Right atrium auricular region (tissue), 2 donors: ENCODE data around the gene XRCC6. TPM values are rescaled to one million over a fixed set of nuclear protein-coding genes. Genes with fewer than 3 reads are reported as not detected.
"Not testable (repeated sequence)": the region's sequence is repeated elsewhere in the genome, so short reads cannot be mapped to it uniquely, and the experiment has no call there.

ENCODE experiments used
- DNase-seq: peaks from one replicate; pipeline ENCODE4 v3.0.0-alpha.2; 2019; ENCODE audit warnings: low spot score
- H3K27ac ChIP-seq, 2 donors: fragments of 200-600 bp; sonication (generic); 1 replicate in 1 of 2; 2 replicates in 1 of 2; pipeline ENCODE4 v1.5.1; 2016 to 2019
- H3K27me3 ChIP-seq, 2 donors: fragments of 200-600 bp; sonication (generic); one replicate each; pipeline versions ENCODE4 v1.5.1 to v1.6.0; 2017 to 2019
- H3K36me3 ChIP-seq: fragments of 200-600 bp; sonication (generic); one replicate; pipeline ENCODE4 v1.5.1; 2016
- H3K4me1 ChIP-seq, 2 donors: fragments of 200-600 bp; sonication (generic); one replicate each; pipeline versions ENCODE4 v1.5.1 to v1.6.0; 2017 to 2019
- H3K4me3 ChIP-seq, 2 donors: fragments of 200-600 bp; sonication (generic); 1 replicate in 1 of 2; 2 replicates in 1 of 2; pipeline ENCODE4 v1.5.1; 2017 to 2019; ENCODE audit warnings: mild to moderate bottlenecking in 1 of 2, moderate library complexity in 1 of 2
- H3K9me3 ChIP-seq, 2 donors: fragments of 200-600 bp; sonication (generic); one replicate each; pipeline ENCODE4 v1.5.1; 2019
- total RNA-seq, 2 donors: library from RNA; depleted of rRNA; stranded (reverse); fragments of >200 nt; gene quantifications; one replicate each; pipeline ENCODE4 v1.1.0, GENCODE V29; 2016
- TF ChIP-seq, protein P1 (sequence below), 2 donors: fragments of 200-600 bp; sonication (generic); IDR thresholded peaks; one replicate each; pipeline ENCODE4 v1.5.1; 2019; ENCODE audit warnings: antibody characterized with exemption in 2 of 2

The XRCC6 gene
- total RNA-seq, 2 donors from 2014 or later, result 161 to 174 TPM

DNA sequence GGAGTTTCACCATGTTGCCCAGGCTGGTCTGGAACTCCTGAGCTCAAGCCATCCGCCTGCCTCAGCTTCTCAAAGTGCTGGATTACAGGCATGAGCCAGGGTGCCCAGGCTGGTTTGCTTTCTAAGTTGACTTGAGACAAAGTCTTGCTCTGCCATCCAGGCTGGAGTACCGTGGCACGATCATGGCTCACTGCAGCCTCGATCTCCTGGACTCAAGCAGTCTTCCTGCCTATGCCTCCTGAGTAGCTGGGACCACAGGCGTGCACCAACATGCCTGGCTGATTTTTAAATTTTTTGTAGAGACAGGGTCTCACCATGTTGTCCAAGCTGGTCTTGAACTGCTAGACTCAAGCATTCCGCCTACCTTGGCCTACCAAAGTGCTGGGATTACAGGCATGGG lies 36.6 kb downstream of the XRCC6 start:
- TF ChIP-seq, protein P1, sequence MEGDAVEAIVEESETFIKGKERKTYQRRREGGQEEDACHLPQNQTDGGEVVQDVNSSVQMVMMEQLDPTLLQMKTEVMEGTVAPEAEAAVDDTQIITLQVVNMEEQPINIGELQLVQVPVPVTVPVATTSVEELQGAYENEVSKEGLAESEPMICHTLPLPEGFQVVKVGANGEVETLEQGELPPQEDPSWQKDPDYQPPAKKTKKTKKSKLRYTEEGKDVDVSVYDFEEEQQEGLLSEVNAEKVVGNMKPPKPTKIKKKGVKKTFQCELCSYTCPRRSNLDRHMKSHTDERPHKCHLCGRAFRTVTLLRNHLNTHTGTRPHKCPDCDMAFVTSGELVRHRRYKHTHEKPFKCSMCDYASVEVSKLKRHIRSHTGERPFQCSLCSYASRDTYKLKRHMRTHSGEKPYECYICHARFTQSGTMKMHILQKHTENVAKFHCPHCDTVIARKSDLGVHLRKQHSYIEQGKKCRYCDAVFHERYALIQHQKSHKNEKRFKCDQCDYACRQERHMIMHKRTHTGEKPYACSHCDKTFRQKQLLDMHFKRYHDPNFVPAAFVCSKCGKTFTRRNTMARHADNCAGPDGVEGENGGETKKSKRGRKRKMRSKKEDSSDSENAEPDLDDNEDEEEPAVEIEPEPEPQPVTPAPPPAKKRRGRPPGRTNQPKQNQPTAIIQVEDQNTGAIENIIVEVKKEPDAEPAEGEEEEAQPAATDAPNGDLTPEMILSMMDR (IDR thresholded peaks at IDR 0.05), result no peak
- Histone ChIP-seq H3K9me3 (no peaks in the 10 kb centered on the region), H3K4me3 (no peak overlapping the region), H3K36me3 (peaks cover 95% of the 10 kb centered on the region), H3K4me1 (peaks cover 0 to 21% of the 10 kb centered on the region in 2 donors), H3K27ac (peak overlapping the region in 1 of 2 donors; percentile 81), H3K27me3 (no peaks in the 10 kb centered on the region)
- DNase-seq, result no peak

- H3K27me3 ChIP-seq, result no peaks in the 10 kb centered on the region
- TF ChIP-seq, protein P1 (IDR thresholded peaks at IDR 0.05), result no peak
- peaks cover 0 to 21% of the 10 kb centered on the region in 2 donors for H3K4me1 ChIP-seq
- H3K27ac ChIP-seq, result peak overlapping the region; percentile 63 to 81
- DNase-seq, result no peak
- H3K9me3 ChIP-seq, result no peaks in the 10 kb centered on the region
- no peak overlapping the region for H3K4me3 ChIP-seq
- H3K36me3 ChIP-seq, result peaks cover 95% of the 10 kb centered on the region
These were observed 37.8 kb downstream of the XRCC6 start for GRCh38 chr22:41658869-41659268.

- Histone ChIP-seq H3K36me3 (peaks cover 95% of the 10 kb centered on the region), H3K27ac (peak overlapping the region; percentile 63 to 81)
- TF ChIP-seq, protein P1 (IDR thresholded peaks at IDR 0.05), result no peak
These were observed 38.8 kb downstream of the XRCC6 start for GRCh38 chr22:41659941-41660340.

DNA sequence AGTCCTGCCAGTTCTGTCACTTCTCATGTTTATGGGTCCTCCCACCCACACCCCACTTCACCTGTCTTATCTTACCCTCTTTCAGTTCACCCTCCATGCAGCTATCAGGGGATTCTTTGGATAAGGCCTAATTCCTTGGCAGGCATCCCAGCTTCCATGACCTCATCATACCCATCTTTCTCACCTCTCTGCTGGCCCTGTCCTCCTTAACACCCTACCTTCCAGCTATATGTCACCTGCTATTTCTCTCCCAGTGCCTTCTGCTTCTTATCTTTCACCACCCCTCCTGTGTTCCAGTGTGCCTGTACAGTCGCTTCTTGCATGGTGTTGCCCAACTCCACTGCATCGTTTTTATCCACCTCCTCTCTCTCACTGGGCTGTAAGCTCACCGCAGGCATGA lies 39.3 kb downstream of the XRCC6 start:
- H3K27me3 ChIP-seq, result no peaks in the 10 kb centered on the region
- H3K4me3 ChIP-seq, result no peak overlapping the region
- TF ChIP-seq, protein P1 (IDR thresholded peaks at IDR 0.05), result no peak
- no peaks in the 10 kb centered on the region for H3K9me3 ChIP-seq
- H3K27ac ChIP-seq, result peak overlapping the region; percentile 63 to 81
- DNase-seq, result no peak
- H3K4me1 ChIP-seq, result peaks cover 0 to 21% of the 10 kb centered on the region in 2 donors
- peaks cover 95% of the 10 kb centered on the region for H3K36me3 ChIP-seq

More at GRCh38 chr22:41659941-41660340, 38.8 kb downstream of the XRCC6 start:
- DNase-seq, result no peak
- Histone ChIP-seq H3K4me3 (no peak overlapping the region), H3K4me1 (peaks cover 0 to 21% of the 10 kb centered on the region in 2 donors), H3K9me3 (no peaks in the 10 kb centered on the region), H3K27me3 (no peaks in the 10 kb centered on the region)

DNA sequence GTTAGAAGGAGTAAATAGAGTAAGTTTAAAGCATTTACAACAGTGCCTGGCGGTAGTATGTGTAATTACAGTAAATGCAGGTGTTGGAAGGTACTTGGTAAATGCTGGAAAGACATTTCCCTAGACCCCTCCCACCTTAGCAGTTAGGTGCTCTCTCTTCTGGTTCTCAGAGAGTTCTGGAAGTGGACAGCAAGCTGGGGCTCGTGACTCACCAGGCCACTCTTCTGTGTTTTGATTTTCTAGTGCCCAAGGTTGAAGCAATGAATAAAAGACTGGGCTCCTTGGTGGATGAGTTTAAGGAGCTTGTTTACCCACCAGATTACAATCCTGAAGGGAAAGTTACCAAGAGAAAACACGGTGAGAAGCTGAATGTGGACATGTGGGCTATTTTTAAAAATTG lies 40.0 kb downstream of the XRCC6 start:
- Histone ChIP-seq H3K27ac (peak overlapping the region; percentile 63 to 81), H3K9me3 (no peaks in the 10 kb centered on the region), H3K27me3 (no peaks in the 10 kb centered on the region), H3K4me1 (peaks cover 0 to 21% of the 10 kb centered on the region in 2 donors), H3K36me3 (peaks cover 89% of the 10 kb centered on the region), H3K4me3 (no peak overlapping the region)
- TF ChIP-seq, protein P1 (IDR thresholded peaks at IDR 0.05), result no peak
- no peak for DNase-seq

GRCh38 chr22:41661713-41662112 lies 40.6 kb downstream of the XRCC6 start:
- H3K9me3 ChIP-seq, result no peaks in the 10 kb centered on the region
- H3K36me3 ChIP-seq, result peaks cover 85% of the 10 kb centered on the region
- H3K4me3 ChIP-seq, result no peak overlapping the region
- peak overlapping the region; percentile 63 to 81 for H3K27ac ChIP-seq
- TF ChIP-seq, protein P1 (IDR thresholded peaks at IDR 0.05), result no peak
- H3K27me3 ChIP-seq, result no peaks in the 10 kb centered on the region
- peaks cover 0 to 25% of the 10 kb centered on the region in 2 donors for H3K4me1 ChIP-seq
- no peak for DNase-seq

DNA sequence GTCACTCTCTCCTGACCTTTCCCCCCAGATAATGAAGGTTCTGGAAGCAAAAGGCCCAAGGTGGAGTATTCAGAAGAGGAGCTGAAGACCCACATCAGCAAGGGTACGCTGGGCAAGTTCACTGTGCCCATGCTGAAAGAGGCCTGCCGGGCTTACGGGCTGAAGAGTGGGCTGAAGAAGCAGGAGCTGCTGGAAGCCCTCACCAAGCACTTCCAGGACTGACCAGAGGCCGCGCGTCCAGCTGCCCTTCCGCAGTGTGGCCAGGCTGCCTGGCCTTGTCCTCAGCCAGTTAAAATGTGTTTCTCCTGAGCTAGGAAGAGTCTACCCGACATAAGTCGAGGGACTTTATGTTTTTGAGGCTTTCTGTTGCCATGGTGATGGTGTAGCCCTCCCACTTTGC lies 42.5 kb downstream of the XRCC6 start:
- Histone ChIP-seq H3K36me3 (peaks cover 67% of the 10 kb centered on the region), H3K4me1 (peaks cover 0 to 33% of the 10 kb centered on the region in 2 donors)
- H3K27me3 ChIP-seq, H3K4me3 ChIP-seq, H3K9me3 ChIP-seq, H3K27ac ChIP-seq, DNase-seq: not testable (repeated sequence)
